Activated B cell treated with CpG ODN at 0.5 μM for 24 hours (primary cell): ENCODE data around the gene CENPP. TPM values are rescaled to one million over a fixed set of nuclear protein-coding genes. Genes with fewer than 3 reads are reported as not detected.

Experiments
- ATAC-seq: fragments of 200-7000 bp; cut with Tn5 transposase; one replicate; pipeline ENCODE4 v1.10.0; 2021; ENCODE audit warnings: low read depth, mild to moderate bottlenecking, moderate library complexity
- CTCF ChIA-PET: fragments of 350-600 bp; sonication (Branson Sonifier 250); formaldehyde crosslinking; loops from one replicate; lab custom pipeline; 2021; ENCODE audit warnings: antibody characterized with exemption; lab: Charles Lee
- POLR2A ChIA-PET: fragments of 350-600 bp; sonication (Branson Sonifier 250); formaldehyde crosslinking; loops from one replicate; lab custom pipeline; 2021; ENCODE audit warnings: antibody characterized with exemption; lab: Charles Lee
- DNase-seq: peaks from one replicate; pipeline ENCODE4 v3.0.0; 2022
- H3K27ac Mint-ChIP-seq: one replicate; pipeline ENCODE4 v1.8.0; 2020; ENCODE audit warnings: mixed read lengths
- H3K27me3 Mint-ChIP-seq: one replicate; pipeline ENCODE4 v1.8.0; 2021; ENCODE audit warnings: mixed read lengths
- H3K36me3 Mint-ChIP-seq: one replicate; pipeline ENCODE4 v1.8.0; 2021; ENCODE audit warnings: low read depth, mixed read lengths
- H3K4me1 Mint-ChIP-seq: one replicate; pipeline ENCODE4 v1.8.0; 2021; ENCODE audit warnings: mixed read lengths
- H3K4me3 Mint-ChIP-seq: one replicate; pipeline ENCODE4 v1.8.0; 2020; ENCODE audit warnings: mild to moderate bottlenecking, mixed read lengths
- H3K9me3 Mint-ChIP-seq: one replicate; pipeline ENCODE4 v1.8.0; 2020; ENCODE audit warnings: mixed read lengths
- intact Hi-C: fragments of 100-400 bp; cut with micrococcal nuclease; formaldehyde crosslinking; loops from one replicate; pipeline ENCODE4 v1.15.1; 2024
- total RNA-seq: library from RNA; stranded (reverse); gene quantifications from 2 replicates; pipeline ENCODE4 v1.2.3, GENCODE V29; 2022
- TF ChIP-seq, protein P1 (sequence below): fragments of 200-600 bp; IDR thresholded peaks from one replicate; pipeline ENCODE4 v1.8.0; 2022; ENCODE audit warnings: antibody characterized with exemption, mild to moderate bottlenecking

Gene CENPP
- 5.7 and 5.9 TPM in 2 replicates for total RNA-seq

DNA sequence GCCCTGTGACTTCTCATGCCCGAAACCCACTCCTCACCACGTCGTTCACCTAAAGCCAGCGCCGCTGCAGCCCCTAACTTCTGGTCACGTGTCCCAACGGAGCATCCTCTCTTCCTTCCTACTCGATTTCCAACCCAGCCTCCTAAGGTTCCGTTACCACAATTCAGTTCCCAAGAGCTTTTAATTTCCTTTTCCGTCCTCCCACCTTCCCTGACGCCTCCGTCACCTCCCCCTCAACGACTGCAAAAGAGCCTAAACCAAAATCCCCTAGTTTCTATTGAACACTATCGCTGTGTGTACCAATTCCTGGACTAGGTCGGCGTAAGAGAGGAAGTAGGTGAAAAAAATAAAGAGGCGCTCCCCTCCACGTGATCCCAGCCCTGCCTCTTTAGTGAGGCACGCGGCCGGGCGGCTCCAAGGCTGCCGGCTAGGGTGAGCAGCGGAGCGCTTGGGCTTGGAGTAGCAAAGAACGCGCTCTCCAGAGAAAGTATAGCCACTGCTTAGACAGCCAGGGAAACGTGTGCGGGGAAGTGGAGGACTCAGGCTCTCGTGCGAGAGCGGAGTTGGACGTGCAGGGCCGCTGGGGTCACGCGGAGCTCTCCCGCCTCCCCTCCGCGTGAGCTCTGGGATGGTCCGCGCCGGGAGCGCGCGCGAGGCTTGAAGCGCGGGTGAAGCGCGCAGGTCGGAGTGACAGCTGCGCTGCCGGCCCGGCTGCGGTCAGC lies at the start of gene CENPP, which contains the start of gene NOL8:
Gene CENPP, plus strand, starts transcription at position 685 of the 722 bp plus-strand sequence.
Gene NOL8, minus strand, starts transcription at position 82 of the 722 bp plus-strand sequence. CDS start 1,189 bp downstream, outside the sequence.
- TF ChIP-seq, protein P1, sequence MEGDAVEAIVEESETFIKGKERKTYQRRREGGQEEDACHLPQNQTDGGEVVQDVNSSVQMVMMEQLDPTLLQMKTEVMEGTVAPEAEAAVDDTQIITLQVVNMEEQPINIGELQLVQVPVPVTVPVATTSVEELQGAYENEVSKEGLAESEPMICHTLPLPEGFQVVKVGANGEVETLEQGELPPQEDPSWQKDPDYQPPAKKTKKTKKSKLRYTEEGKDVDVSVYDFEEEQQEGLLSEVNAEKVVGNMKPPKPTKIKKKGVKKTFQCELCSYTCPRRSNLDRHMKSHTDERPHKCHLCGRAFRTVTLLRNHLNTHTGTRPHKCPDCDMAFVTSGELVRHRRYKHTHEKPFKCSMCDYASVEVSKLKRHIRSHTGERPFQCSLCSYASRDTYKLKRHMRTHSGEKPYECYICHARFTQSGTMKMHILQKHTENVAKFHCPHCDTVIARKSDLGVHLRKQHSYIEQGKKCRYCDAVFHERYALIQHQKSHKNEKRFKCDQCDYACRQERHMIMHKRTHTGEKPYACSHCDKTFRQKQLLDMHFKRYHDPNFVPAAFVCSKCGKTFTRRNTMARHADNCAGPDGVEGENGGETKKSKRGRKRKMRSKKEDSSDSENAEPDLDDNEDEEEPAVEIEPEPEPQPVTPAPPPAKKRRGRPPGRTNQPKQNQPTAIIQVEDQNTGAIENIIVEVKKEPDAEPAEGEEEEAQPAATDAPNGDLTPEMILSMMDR: no peak
- Mint-ChIP-seq H3K27me3 (no peaks in the 10 kb centered on the region), H3K9me3 (no peaks in the 10 kb centered on the region), H3K36me3 (peaks cover 36% of the 10 kb centered on the region), H3K4me3 (peak within 1 kb of the TSS; percentile 98), H3K27ac (peak within 1 kb of the TSS; percentile 98), H3K4me1 (peaks cover 27% of the 10 kb centered on the region)
- peak; percentile 91 for ATAC-seq
- POLR2A ChIA-PET: interaction anchor here (0.6 to 2.2 kb wide), 7 partner anchors 9 to 438 kb away, joined by 3 to 19 read pairs (median 4); partner anchors contain the start of gene IPPK
- peak; percentile 74 for DNase-seq
- CTCF ChIA-PET: no interaction called here
- intact Hi-C loops: loop anchor here (1.0 to 10.0 kb wide), 9 partner anchors 10 to 611 kb away; partner anchors contain the start of genes IARS1, IPPK, SPTLC1 and ZNF484

DNA sequence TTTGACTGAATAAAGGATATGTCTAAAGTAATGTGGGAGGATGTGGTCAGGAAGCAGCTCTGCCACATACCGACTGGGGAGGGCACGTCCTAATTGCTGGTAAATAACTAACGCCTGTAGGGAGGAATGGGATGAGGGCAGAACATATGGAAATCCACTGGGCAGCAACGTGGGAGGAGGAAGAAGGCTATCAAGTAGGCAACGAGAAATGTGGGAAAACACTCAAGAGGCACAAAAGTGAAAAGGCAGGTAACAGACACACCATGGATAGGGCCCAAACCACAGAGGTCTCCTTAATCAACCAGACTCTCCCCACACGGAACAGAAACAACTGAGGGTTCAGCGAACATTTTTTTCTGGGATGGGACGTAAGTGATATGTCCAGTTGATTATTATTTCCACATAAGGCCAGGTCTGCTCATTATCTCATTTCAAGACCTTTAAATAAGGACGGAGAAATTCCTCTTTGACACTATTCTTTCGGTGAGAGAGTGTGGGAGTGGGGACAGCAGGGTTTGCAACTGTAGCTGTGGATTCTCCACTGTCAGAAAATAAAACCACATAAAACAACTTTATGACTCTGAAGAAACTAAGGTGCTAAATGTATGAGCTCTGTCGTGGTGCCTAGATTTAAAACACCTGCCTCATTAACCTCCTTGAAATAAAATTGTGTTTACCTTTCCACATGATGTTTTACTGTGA lies 49.3 kb upstream of the CENPP start:
- H3K27me3 Mint-ChIP-seq: no peaks in the 10 kb centered on the region
- POLR2A ChIA-PET: no interaction called here
- H3K9me3 Mint-ChIP-seq: no peaks in the 10 kb centered on the region
- no peak for ATAC-seq
- CTCF ChIA-PET: no interaction called here
- H3K4me1 Mint-ChIP-seq: no peaks in the 10 kb centered on the region
- H3K36me3 Mint-ChIP-seq: peaks cover 92% of the 10 kb centered on the region
- H3K27ac Mint-ChIP-seq: no peak overlapping the region
- no peak overlapping the region for H3K4me3 Mint-ChIP-seq
- intact Hi-C loops: loop anchor here (5.0 kb wide), 1 partner anchor 39 kb away; no protein-coding TSS in a partner anchor
- TF ChIP-seq, protein P1: no peak
- DNase-seq: no peak

GRCh38 chr9:92278110-92278509 lies 47.6 kb upstream of the CENPP start:
- ChIA-PET CTCF (no interaction called here), POLR2A (no interaction called here)
- no peaks in the 10 kb centered on the region for H3K27me3 Mint-ChIP-seq
- no peaks in the 10 kb centered on the region for H3K4me1 Mint-ChIP-seq
- H3K36me3 Mint-ChIP-seq: peaks cover 91% of the 10 kb centered on the region
- H3K27ac Mint-ChIP-seq: no peak overlapping the region
- DNase-seq (no peak), ATAC-seq (no peak)
- H3K4me3 Mint-ChIP-seq: no peak overlapping the region
- TF ChIP-seq, protein P1: no peak
- H3K9me3 Mint-ChIP-seq: no peaks in the 10 kb centered on the region
- intact Hi-C loops: loop anchor here (5.0 kb wide), 1 partner anchor 41 kb away; no protein-coding TSS in a partner anchor

- POLR2A ChIA-PET: interaction anchor here (0.7 kb wide), 1 partner anchor 18 kb away, joined by 3 read pairs; no protein-coding TSS in a partner anchor
- intact Hi-C loops: loop anchor here (5.0 kb wide), 1 partner anchor 42 kb away; no protein-coding TSS in a partner anchor
- no peak for ATAC-seq
- no peak for DNase-seq
- Mint-ChIP-seq H3K27ac (no peak overlapping the region), H3K9me3 (no peaks in the 10 kb centered on the region), H3K4me1 (no peaks in the 10 kb centered on the region), H3K4me3 (no peak overlapping the region), H3K36me3 (peaks cover 89% of the 10 kb centered on the region), H3K27me3 (no peaks in the 10 kb centered on the region)
- CTCF ChIA-PET: interaction anchor here (1.0 kb wide), 2 partner anchors 139 to 160 kb away, joined by 3 read pairs; no protein-coding TSS in a partner anchor
- TF ChIP-seq, protein P1: no peak
These were observed 46.5 kb upstream of the CENPP start for GRCh38 chr9:92279302-92279701.
